K562 (cell line): ENCODE data around the gene ADORA2B. TPM values are rescaled to one million over a fixed set of nuclear protein-coding genes. Genes with fewer than 3 reads are reported as not detected.

ENCODE experiments used
- BRD9 ChIP-seq: fragments of 450-650 bp; IDR thresholded peaks from 2 replicates; pipeline ENCODE4 v1.6.1; 2018; ENCODE audit warnings: low read depth; ENCODE audit not compliant: partially characterized antibody
- HINFP ChIP-seq: fragments of 450-650 bp; conservative IDR thresholded peaks from 2 replicates; pipeline ENCODE4 v1.6.1; 2016; ENCODE audit warnings: missing genetic modification characterization, low read depth, mild to moderate bottlenecking, control low read depth, missing compliant biosample characterization
- MGA ChIP-seq: fragments of 450-650 bp; IDR thresholded peaks from 2 replicates; pipeline ENCODE4 v1.6.1; 2016; ENCODE audit warnings: mild to moderate bottlenecking, moderate library complexity
- NR0B1 ChIP-seq: fragments of 450-650 bp; IDR thresholded peaks from one replicate; pipeline ENCODE4 v1.6.1; 2018; ENCODE audit warnings: mild to moderate bottlenecking, moderate library complexity; ENCODE audit not compliant: partially characterized antibody
- RB1 ChIP-seq: fragments of 450-650 bp; IDR thresholded peaks from 2 replicates; pipeline ENCODE4 v1.6.1; 2017; ENCODE audit warnings: low read depth, mild to moderate bottlenecking
- SAP30 ChIP-seq: fragments of 200-600 bp; sonication (generic); IDR thresholded peaks from 2 replicates; pipeline ENCODE4 v1.6.1; 2012; ENCODE audit warnings: borderline replicate concordance, low read depth, mild to moderate bottlenecking, moderate library complexity, low read length, control low read depth, inconsistent platforms; ENCODE audit not compliant: insufficient read depth, poor library complexity, severe bottlenecking
- TFE3 ChIP-seq: fragments of 450-650 bp; formaldehyde crosslinking; IDR thresholded peaks from 2 replicates; pipeline ENCODE4 v1.4.0; 2020; ENCODE audit warnings: mild to moderate bottlenecking, mixed read lengths
- ZBED1 ChIP-seq: IDR thresholded peaks from 2 replicates; pipeline ENCODE4 v1.6.1; 2014
- ZNF785 ChIP-seq: fragments of 250-450 bp; sonication (Bioruptor Pico); IDR thresholded peaks from 2 replicates; pipeline ENCODE4 v1.4.0; 2020; ENCODE audit warnings: mild to moderate bottlenecking
- polyA plus RNA-seq, 8 experiments: library from polyadenylated mRNA; depleted of rRNA in 4 of 8; stranded (reverse) in 5 of 8; unstranded in 3 of 8; fragments of >200 nt; fragmentation: Nextera tagmentation in 2 of 8; fragmentation: Illumina TruSeq in 1 of 8; extraction: Ambion mirVana in 2 of 8; extraction: Trizol in 1 of 8; gene quantifications; 2 replicates each; pipeline versions ENCODE4 v1.2.1 to v1.2.3, GENCODE V29; 2011 to 2014; ENCODE audit warnings: inconsistent platforms in 1 of 8, missing spikeins in 1 of 8
- total RNA-seq, 7 experiments: library from RNA; depleted of rRNA in 6 of 7; stranded (reverse); fragments of >200 nt in 6 of 7; fragmentation: Illumina TruSeq in 2 of 7; extraction: Trizol in 2 of 7; gene quantifications; 2 replicates each; pipeline versions ENCODE4 v1.2.1 to v1.2.3, GENCODE V29; 2011 to 2021; ENCODE audit warnings: low replicate concordance in 1 of 7

ADORA2B gene
- total and polyA plus RNA-seq, 9 of the 15 experiments (the other 6 are each of a cell fraction or from before 2014, with no cell fraction given), result 6.4 to 16.6 (median 10.5) TPM

- TF ChIP-seq MGA (peak; percentile 16; the same call in 1 of the 2 replicates), NR0B1 (no peak), ZBED1 (no peak), SAP30 (peak; percentile 6), BRD9 (no peak), HINFP (tag) (no peak), TFE3 (no peak), ZNF785 (no peak), RB1 (peak; percentile 39; the same call in 1 of the 2 replicates)
These were observed 729 bp downstream of the ADORA2B start (continued) for GRCh38 chr17:15945527-15946191.
